IMR-90 (cell line): ENCODE data around the gene DTX1. TPM values are rescaled to one million over a fixed set of nuclear protein-coding genes. Genes with fewer than 3 reads are reported as not detected.

Experiments
- ATAC-seq: fragments of 200-7000 bp; cut with Tn5 transposase; 2 replicates; pipeline ENCODE4 v1.9.1; 2020; ENCODE audit warnings: low read depth, mild to moderate bottlenecking, moderate library complexity
- BruUV-seq: library from RNA; stranded (reverse); fragments of 400-500 nt; replicated peaks from 2 replicates; lab custom pipeline; 2021; lab: Mats Ljungman, UMichigan
- CTCF ChIA-PET: fragments of 300-600 bp; formaldehyde crosslinking; extraction: SDS; loops from one replicate; lab custom pipeline; 2021; ENCODE audit warnings: antibody characterized with exemption; lab: Yijun Ruan, JAX
- POLR2A ChIA-PET: fragments of 300-600 bp; sonication (Branson Sonifier 250); formaldehyde crosslinking; loops from one replicate; lab custom pipeline; 2022; ENCODE audit warnings: antibody characterized with exemption; ENCODE audit not compliant: unreplicated experiment; lab: Charles Lee
- DNase-seq: peaks from one replicate; pipeline ENCODE4 v3.0.0; 2013
- H2AFZ ChIP-seq: replicated peaks from 2 replicates; pipeline ENCODE3; 2013; ENCODE audit warnings: low read length, mild to moderate bottlenecking; ENCODE audit not compliant: poor library complexity
- H2AK5ac ChIP-seq: 2 replicates; pipeline ENCODE4 v1.6.1; 2013; ENCODE audit warnings: low read depth, low read length, inconsistent platforms
- H2AK9ac ChIP-seq: replicated peaks from 2 replicates; pipeline ENCODE3; 2013; ENCODE audit warnings: mild to moderate bottlenecking, low read depth, low read length, moderate library complexity; ENCODE audit not compliant: poor library complexity
- H2BK120ac ChIP-seq: 2 replicates; pipeline ENCODE4 v1.6.1; 2013; ENCODE audit warnings: low read depth, low read length, inconsistent platforms
- H2BK15ac ChIP-seq: 3 replicates; pipeline ENCODE4 v1.6.1; 2013; ENCODE audit warnings: low read depth, low read length, inconsistent platforms
- H2BK20ac ChIP-seq: 2 replicates; pipeline ENCODE4 v1.6.1; 2013; ENCODE audit warnings: low read depth, mild to moderate bottlenecking, inconsistent platforms, low read length, moderate library complexity
- H2BK5ac ChIP-seq: 2 replicates; pipeline ENCODE4 v1.6.1; 2013; ENCODE audit warnings: mild to moderate bottlenecking, low read depth, low read length, inconsistent platforms; ENCODE audit not compliant: poor library complexity, severe bottlenecking
- H3K14ac ChIP-seq: replicated peaks from 2 replicates; pipeline ENCODE4 v1.6.1; 2013; ENCODE audit warnings: low read depth, low read length, inconsistent platforms
- H3K18ac ChIP-seq: 2 replicates; pipeline ENCODE4 v1.6.1; 2013; ENCODE audit warnings: low read depth, low read length, control low read depth
- H3K23ac ChIP-seq: 2 replicates; pipeline ENCODE4 v1.6.1; 2013; ENCODE audit warnings: low read depth, low read length, inconsistent platforms
- H3K27ac ChIP-seq: 2 replicates; pipeline ENCODE4 v1.5.1; 2013; ENCODE audit warnings: mild to moderate bottlenecking, control low read depth, low read length; ENCODE audit not compliant: insufficient read depth
- H3K27me3 ChIP-seq: 2 replicates; pipeline ENCODE4 v1.6.1; 2013; ENCODE audit warnings: low read length; ENCODE audit not compliant: control insufficient read depth, insufficient read depth
- H3K36me3 ChIP-seq: 2 replicates; pipeline ENCODE4 v1.6.1; 2013; ENCODE audit warnings: low read length, mixed read lengths; ENCODE audit not compliant: control insufficient read depth, insufficient read depth
- H3K4ac ChIP-seq: 2 replicates; pipeline ENCODE4 v1.6.1; 2013; ENCODE audit warnings: low read depth, low read length, inconsistent platforms
- H3K4me1 ChIP-seq: 2 replicates; pipeline ENCODE4 v1.6.1; 2013; ENCODE audit warnings: low read length, mixed read lengths; ENCODE audit not compliant: control insufficient read depth, insufficient read depth
- H3K4me2 ChIP-seq: 2 replicates; pipeline ENCODE4 v1.6.1; 2013; ENCODE audit warnings: low read depth, mild to moderate bottlenecking, control low read depth, low read length, moderate library complexity
- H3K4me3 ChIP-seq: 2 replicates; pipeline ENCODE4 v1.5.1; 2013; ENCODE audit warnings: low read depth, mild to moderate bottlenecking, control low read depth, low read length, moderate library complexity; ENCODE audit not compliant: insufficient read depth
- H3K56ac ChIP-seq: 2 replicates; pipeline ENCODE4 v1.6.1; 2013; ENCODE audit warnings: low read length, inconsistent platforms; ENCODE audit not compliant: insufficient read depth; ENCODE audit errors: extremely low read depth
- H3K79me1 ChIP-seq, 2 experiments: 2 replicates each; pipeline ENCODE4 v1.6.1; 2013; ENCODE audit warnings: low read length in 2 of 2, inconsistent platforms in 1 of 2, low read depth in 1 of 2
- H3K9ac ChIP-seq: 2 replicates; pipeline ENCODE4 v1.6.1; 2013; ENCODE audit warnings: low read depth, low read length, control low read depth
- H3K9me1 ChIP-seq: 2 replicates; pipeline ENCODE4 v1.6.1; 2013; ENCODE audit warnings: low read length, inconsistent platforms; ENCODE audit not compliant: insufficient read depth
- H3K9me3 ChIP-seq: 2 replicates; pipeline ENCODE4 v1.6.1; 2013; ENCODE audit warnings: low read length; ENCODE audit not compliant: control insufficient read depth, insufficient read depth
- H4K20me1 ChIP-seq: 2 replicates; pipeline ENCODE4 v1.6.1; 2013; ENCODE audit warnings: low read length, inconsistent platforms; ENCODE audit not compliant: insufficient read depth
- H4K5ac ChIP-seq: 2 replicates; pipeline ENCODE4 v1.6.1; 2013; ENCODE audit warnings: mild to moderate bottlenecking, low read depth, low read length, control low read depth
- H4K8ac ChIP-seq, 2 experiments: 2 replicates each; pipeline ENCODE4 v1.6.1; 2013; ENCODE audit warnings: low read depth in 2 of 2, low read length in 2 of 2, control low read depth in 1 of 2, inconsistent platforms in 1 of 2
- H4K91ac ChIP-seq: 2 replicates; pipeline ENCODE4 v1.6.1; 2013; ENCODE audit warnings: low read depth, low read length, inconsistent platforms; ENCODE audit not compliant: insufficient read depth
- FOS ChIP-seq: fragments of 150-350 bp; IDR thresholded peaks from 2 replicates; pipeline ENCODE4 v1.6.1; 2016; ENCODE audit warnings: low read depth, low read length
- MAZ ChIP-seq: IDR thresholded peaks from 2 replicates; pipeline ENCODE4 v1.6.1; 2012; ENCODE audit warnings: low read depth, mild to moderate bottlenecking, low read length, improper control_type of control experiment, moderate library complexity, borderline replicate concordance
- MXI1 ChIP-seq: IDR thresholded peaks from 2 replicates; pipeline ENCODE4 v1.6.1; 2012; ENCODE audit warnings: low read depth, mild to moderate bottlenecking, low read length, moderate library complexity, borderline replicate concordance
- POLR2A ChIP-seq: IDR thresholded peaks from 2 replicates; pipeline ENCODE4 v1.6.1; 2012; ENCODE audit warnings: mild to moderate bottlenecking, low read depth, low read length
- RFX5 ChIP-seq: IDR thresholded peaks from 2 replicates; pipeline ENCODE4 v1.8.0; 2012; ENCODE audit warnings: low read depth, mild to moderate bottlenecking, low read length, moderate library complexity
- USF2 ChIP-seq: fragments of 150-350 bp; IDR thresholded peaks from 2 replicates; pipeline ENCODE4 v1.6.1; 2017; ENCODE audit warnings: mild to moderate bottlenecking, antibody characterized with exemption, low read length, low read depth
- WGBS, 2 experiments: methylation state at CpG; one replicate each; pipeline versions ENCODE4 v1.1.5 to v1.1.7; 2013; ENCODE audit warnings: missing lambda C conversion rate in 2 of 2; ENCODE audit not compliant: insufficient read length in 1 of 2; ENCODE audit errors: extremely low coverage in 2 of 2; 5-methylcytosine and 5-hydroxymethylcytosine counted together
- dilution Hi-C: fragments of 300-500 bp; cut with HindIII; formaldehyde crosslinking; loops from one replicate; pipeline ENCODE4 v1.14.3; 2018; ENCODE audit warnings: low sequenced_read_pairs; ENCODE audit not compliant: unreplicated experiment
- in situ Hi-C: fragments of 300-500 bp; cut with MboI; formaldehyde crosslinking; loops from 3 replicates; pipeline ENCODE4 v1.14.3; 2019; ENCODE audit warnings: low sequenced_read_pairs, inconsistent platforms, mixed read lengths
- intact Hi-C: fragments of 100-400 bp; cut with micrococcal nuclease; formaldehyde crosslinking; loops from 2 replicates; pipeline ENCODE4 v1.10.0; 2022
- polyA plus RNA-seq, 3 experiments: library from polyadenylated mRNA; depleted of rRNA; stranded (reverse); fragments of >200 nt; gene quantifications; 2 replicates each; pipeline ENCODE4 v1.2.3, GENCODE V29; 2012; ENCODE audit warnings: low replicate concordance in 1 of 3
- total RNA-seq: library from RNA; depleted of rRNA; stranded (reverse); fragments of >200 nt; gene quantifications from 2 replicates; pipeline ENCODE4 v1.2.3, GENCODE V29; 2012

DTX1 gene
- total and polyA plus RNA-seq, 2 of the 4 experiments (the other 2 are of a cell fraction): not detected

DNA sequence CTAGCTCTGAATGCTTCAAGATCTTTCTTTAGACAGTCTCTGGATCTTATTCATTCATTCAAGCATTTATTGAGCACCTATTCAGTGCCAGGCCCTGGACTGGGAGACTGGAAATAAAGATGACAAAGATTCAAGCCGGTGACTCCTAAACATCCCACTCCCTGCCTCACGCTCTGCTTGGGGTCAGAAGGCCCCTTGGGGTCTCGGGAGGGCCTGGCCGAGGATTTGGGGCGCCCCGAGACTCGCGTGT is 224 bp upstream of the DTX1 start:
- Histone ChIP-seq H2BK20ac (no peak overlapping the region), H3K4me1 (no peaks in the 10 kb centered on the region), H3K4ac (no peak overlapping the region), H2BK120ac (no peak overlapping the region), H3K9me1 (0 out of 2 replicates have a peak, but pooled peaks cover 2% of the 10 kb centered on the region), H4K91ac (no peak overlapping the region), H3K9me3 (no peaks in the 10 kb centered on the region), H2BK5ac (no peak overlapping the region), H3K4me2 (no peak overlapping the region), H3K9ac (no peak overlapping the region), H3K4me3 (no peak overlapping the region), H3K23ac (no peak overlapping the region), H4K5ac (no peak overlapping the region), H3K27me3 (peaks cover 39% of the 10 kb centered on the region), H3K18ac (no peak overlapping the region), H2AK9ac (peak overlapping the region; percentile 65), H3K14ac (no peak overlapping the region), H3K79me1 (no peaks in the 10 kb centered on the region), H3K36me3 (no peaks in the 10 kb centered on the region), H4K8ac (no peak overlapping the region), H2AFZ (no peak overlapping the region), H4K20me1 (no peaks in the 10 kb centered on the region), H2BK15ac (no peak overlapping the region), H3K27ac (no peak overlapping the region), H2AK5ac (no peak overlapping the region), H3K56ac (no peak overlapping the region)
- no CpG with 5 or more reads among the region's 8 CpGs for WGBS, 2 experiments
- in situ Hi-C loops (no loop called here), dilution Hi-C loops (no loop called here), intact Hi-C loops (no loop called here)
- TF ChIP-seq USF2 (no peak), MAZ (no peak), POLR2A (no peak), FOS (no peak), RFX5 (no peak), MXI1 (no peak)
- ATAC-seq: peak; percentile 24; the same call in 1 of the 2 replicates
- DNase-seq: no peak
- CTCF ChIA-PET: no interaction called here
- POLR2A ChIA-PET: no interaction called here
- BruUV-seq: no TSS peak
